PFSK-1 (cell line): ENCODE results near the gene TFDP2.

Experiments
- FOXP2 ChIP-seq: optimal IDR thresholded peaks from 2 replicates; pipeline ENCODE3; 2011; ENCODE audit warnings: borderline replicate concordance, control low read depth, inconsistent platforms; ENCODE audit not compliant: insufficient read depth; ENCODE audit errors: extremely low read length, extremely low read depth
- POLR2AphosphoS5 ChIP-seq: IDR thresholded peaks from 2 replicates; pipeline ENCODE4 v1.6.1; 2012; ENCODE audit warnings: low read depth, mild to moderate bottlenecking, control low read depth, low read length, moderate library complexity
- REST ChIP-seq, 2 experiments: IDR thresholded peaks; 2 replicates each; pipeline versions ENCODE4 v1.6.1 to v1.8.0; 2011 to 2012; ENCODE audit warnings: low read depth in 2 of 2, low read length in 2 of 2, control low read depth in 1 of 2, inconsistent platforms in 1 of 2, mild to moderate bottlenecking in 1 of 2, moderate library complexity in 1 of 2; ENCODE audit not compliant: insufficient read depth in 1 of 2
- SIN3A ChIP-seq: IDR thresholded peaks from 2 replicates; pipeline ENCODE4 v1.6.1; 2012; ENCODE audit warnings: mild to moderate bottlenecking, low read length, moderate library complexity, borderline replicate concordance; ENCODE audit not compliant: insufficient read depth
- TAF1 ChIP-seq: IDR thresholded peaks from 2 replicates; pipeline ENCODE4 v1.6.1; 2012; ENCODE audit warnings: low read length, control low read depth, borderline replicate concordance; ENCODE audit not compliant: insufficient read depth

The TFDP2 gene

GRCh38 chr3:142031575-142031974, 117.8 kb downstream of the TFDP2 start:
- no peak for TF ChIP-seq POLR2AphosphoS5
- TF ChIP-seq SIN3A, result no peak
- no peak for TF ChIP-seq REST (IDR thresholded peaks at IDR 0.05; ENCODE audit: insufficient read depth in 1 of 2, low read depth in 2 of 2, low read length in 2 of 2)
- TF ChIP-seq FOXP2, result no peak
- TF ChIP-seq TAF1, result no peak

- no peak for TF ChIP-seq TAF1
- no peak for TF ChIP-seq FOXP2
- TF ChIP-seq REST (IDR thresholded peaks at IDR 0.05; ENCODE audit: insufficient read depth in 1 of 2, low read depth in 2 of 2, low read length in 2 of 2), result no peak
- TF ChIP-seq SIN3A, result no peak
- TF ChIP-seq POLR2AphosphoS5, result no peak
Measured at GRCh38 chr3:142029791-142030190, 119.6 kb downstream of the TFDP2 start.

GRCh38 chr3:142029052-142029642, 120.2 kb downstream of the TFDP2 start:
- TF ChIP-seq FOXP2, result no peak
- no peak for TF ChIP-seq POLR2AphosphoS5
- no peak for TF ChIP-seq TAF1
- TF ChIP-seq SIN3A, result no peak
- TF ChIP-seq REST (IDR thresholded peaks at IDR 0.05; ENCODE audit: insufficient read depth in 1 of 2, low read depth in 2 of 2, low read length in 2 of 2), result no peak

GRCh38 chr3:142028243-142028777, 121.0 kb downstream of the TFDP2 start:
- no peak for TF ChIP-seq REST (IDR thresholded peaks at IDR 0.05; ENCODE audit: insufficient read depth in 1 of 2, low read depth in 2 of 2, low read length in 2 of 2)
- TF ChIP-seq POLR2AphosphoS5, result no peak
- TF ChIP-seq SIN3A, result no peak
- TF ChIP-seq TAF1, result no peak
- no peak for TF ChIP-seq FOXP2
